ENCODE data around the gene PTHLH.

Gene PTHLH

GRCh38 chr12:27931390-27931789, 41.1 kb downstream of the PTHLH start:
- DNase-seq = no peak

- no peak for DNase-seq
Observed at GRCh38 chr12:27927347-27927746, 45.2 kb downstream of the PTHLH start.

GRCh38 chr12:27924350-27925135, 48.0 kb downstream of the PTHLH start:
- DNase-seq = no peak

DNA sequence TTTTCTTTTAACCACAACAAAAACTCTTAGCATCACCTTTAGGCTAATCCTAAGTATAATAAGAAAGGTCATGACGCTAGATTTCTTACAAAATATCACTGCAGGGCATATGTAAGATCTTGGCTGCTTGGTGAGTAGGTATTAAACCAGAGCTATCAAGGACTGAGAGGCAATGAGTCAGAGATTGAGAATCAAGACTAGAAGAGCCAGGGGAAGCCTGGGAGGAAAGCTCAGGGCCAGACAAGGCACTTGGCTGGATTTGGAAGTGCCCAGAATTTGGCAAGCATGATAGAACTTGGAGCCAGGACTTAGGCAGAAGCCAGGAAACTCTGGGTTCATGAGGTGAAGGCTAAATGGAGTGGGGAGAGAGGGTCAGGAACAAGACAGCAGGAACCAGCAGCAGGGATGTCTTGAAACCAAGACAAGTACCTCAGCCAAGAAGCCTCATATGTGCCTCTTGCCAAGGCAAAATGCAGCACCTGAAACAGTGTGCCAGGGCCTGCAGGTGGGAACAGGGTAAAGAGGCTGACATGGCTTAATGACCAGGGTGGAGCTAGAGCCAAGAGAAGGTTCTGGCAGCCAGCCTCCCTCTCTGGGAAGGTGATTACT, 49.9 kb downstream of the PTHLH start:
- no peak for DNase-seq

DNA sequence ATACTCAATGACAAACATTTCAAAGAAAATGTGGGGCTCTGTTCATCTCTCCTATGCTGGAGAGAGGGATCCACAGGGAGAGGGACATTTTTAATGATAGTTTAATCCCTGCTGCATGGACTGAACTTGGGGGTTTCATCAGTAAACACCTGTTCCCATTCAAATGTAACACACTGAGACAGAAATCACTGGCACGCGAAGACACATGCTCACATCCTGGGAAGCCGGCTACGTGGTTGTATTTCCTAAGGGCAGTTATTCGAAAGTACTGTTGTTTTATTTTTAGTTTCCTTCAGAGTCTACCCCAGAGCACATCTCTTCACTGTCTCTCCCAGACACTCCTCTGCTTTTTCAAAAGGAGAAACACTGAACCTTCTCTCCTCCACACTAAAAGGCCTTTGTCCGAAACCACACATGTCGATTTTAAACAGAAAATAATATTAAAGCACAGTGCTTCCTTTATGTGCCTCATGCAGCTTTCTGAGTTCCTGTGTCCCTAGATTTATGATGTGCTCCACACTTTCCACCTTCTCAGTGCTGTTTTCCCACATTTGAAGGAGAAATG, 52.8 kb downstream of the PTHLH start:
- DNase-seq = no peak

- DNase-seq = no peak
Observed at GRCh38 chr12:27915536-27915935, 57.0 kb downstream of the PTHLH start.

- DNase-seq = no peak
Observed at GRCh38 chr12:27915021-27915420, 57.5 kb downstream of the PTHLH start.

DNA sequence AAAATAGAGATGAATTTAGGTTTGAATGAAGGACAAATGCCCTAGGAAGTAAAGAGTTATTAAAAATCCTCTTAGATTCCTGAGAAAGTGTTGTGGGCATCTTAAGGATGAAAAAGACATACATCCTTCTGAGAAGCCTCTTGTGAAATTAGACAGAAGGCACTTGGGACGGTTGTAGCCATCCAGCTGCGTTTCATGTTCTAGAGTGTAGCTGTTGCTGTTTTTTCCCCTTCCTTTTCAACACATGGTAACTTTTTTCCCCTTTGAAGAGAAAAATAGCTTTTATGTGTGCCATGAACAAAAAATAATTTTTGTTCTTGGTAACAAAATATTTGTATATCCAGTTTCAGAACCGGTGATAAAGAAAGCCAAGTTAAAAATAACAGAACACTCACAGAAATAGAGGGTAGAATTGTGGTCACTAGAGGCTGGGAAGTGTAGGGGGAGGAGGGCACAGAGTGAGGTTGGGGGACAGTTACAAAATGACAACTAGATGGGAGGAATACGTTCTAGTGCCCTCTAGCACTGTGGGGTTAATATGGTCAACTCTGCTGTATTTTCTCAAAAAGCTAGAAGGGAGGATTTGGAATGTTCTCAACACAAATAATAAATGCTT, 58.4 kb downstream of the PTHLH start:
- no peak for DNase-seq

DNA sequence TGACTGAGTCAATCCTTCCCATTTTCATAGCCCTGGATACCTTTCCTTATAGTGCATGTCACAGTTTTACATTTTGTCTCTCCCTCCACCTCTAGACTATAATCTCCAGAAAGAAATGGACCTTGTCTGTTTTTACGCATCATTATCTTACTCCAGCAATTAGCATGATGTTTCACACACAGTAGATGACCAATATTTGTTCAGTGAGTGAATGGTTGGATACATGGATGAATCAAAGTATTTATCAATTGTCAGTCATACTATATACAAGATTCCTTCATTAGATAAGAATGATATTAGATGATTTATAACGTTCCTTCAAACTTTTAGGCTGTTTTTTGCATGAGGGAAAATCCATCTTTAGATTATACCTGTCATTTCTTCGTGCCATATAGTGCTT, 61.1 kb downstream of the PTHLH start:
- no peak for DNase-seq

Data from NCI-H526 (cell line).